Measurements from ENCODE around the gene TBC1D7.

DNA sequence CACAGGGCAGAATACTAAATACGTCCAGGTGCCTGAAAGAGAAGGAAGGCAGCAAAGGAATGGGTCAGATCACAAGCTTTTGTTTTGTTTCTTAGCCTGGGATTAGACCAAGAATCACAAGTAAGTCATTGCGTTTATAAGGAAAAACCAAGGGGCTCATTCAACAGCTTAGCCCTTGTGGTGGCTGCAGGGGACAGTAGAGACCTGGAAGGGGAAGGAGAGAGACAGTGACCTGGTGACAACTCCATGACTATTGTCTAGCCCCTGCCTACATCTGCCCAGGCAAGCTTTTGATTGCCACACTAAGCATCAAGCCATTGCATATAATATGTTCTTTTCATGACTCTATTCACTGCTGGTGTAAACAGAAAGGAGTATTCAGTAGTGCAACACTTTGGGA, 30.2 kb upstream of the TBC1D7 start:
- TF ChIP-seq POLR2A (IDR thresholded peaks at IDR 0.05; ENCODE audit: low read length), result no peak
- no peak for TF ChIP-seq GATA1 (IDR thresholded peaks at IDR 0.05; ENCODE audit: low read depth, low read length)
